SW480 (cell line): ENCODE measurements around the gene CHMP1A.

Experiments
- DNase-seq: peaks from one replicate; pipeline ENCODE4 v3.0.0-alpha.2; 2016; ENCODE audit warnings: low spot score

The CHMP1A gene

GRCh38 chr16:89623511-89624261, 33.8 kb downstream of the CHMP1A start:
- no peak for DNase-seq

- no peak for DNase-seq
These were observed 35.7 kb downstream of the CHMP1A start for GRCh38 chr16:89621698-89622409.

- no peak for DNase-seq
These were observed 36.3 kb downstream of the CHMP1A start for GRCh38 chr16:89621136-89621697.

- DNase-seq, result no peak
These were observed 37.1 kb downstream of the CHMP1A start for GRCh38 chr16:89620406-89620841.

GRCh38 chr16:89619840-89620239, 37.7 kb downstream of the CHMP1A start:
- DNase-seq, result no peak

GRCh38 chr16:89618109-89618998, 39.2 kb downstream of the CHMP1A start:
- no peak for DNase-seq

GRCh38 chr16:89617036-89617435, 40.5 kb downstream of the CHMP1A start:
- no peak for DNase-seq

GRCh38 chr16:89616623-89617022, 40.9 kb downstream of the CHMP1A start:
- no peak for DNase-seq

- no peak for DNase-seq
These were observed 41.9 kb downstream of the CHMP1A start for GRCh38 chr16:89615596-89616090.

- DNase-seq, result no peak
These were observed 42.3 kb downstream of the CHMP1A start for GRCh38 chr16:89615176-89615575.

GRCh38 chr16:89613954-89614459, 43.5 kb downstream of the CHMP1A start:
- DNase-seq, result no peak

- DNase-seq, result no peak
These were observed 44.1 kb downstream of the CHMP1A start, which contains the start of gene DPEP1 for GRCh38 chr16:89613231-89613953. Gene DPEP1 (plus strand): TSS chr16:89613642. CDS start chr16:89630411, 16,769 bp downstream.

- DNase-seq, result no peak
These were observed 44.9 kb downstream of the CHMP1A start for GRCh38 chr16:89612415-89613166.

- DNase-seq, result no peak
These were observed 47.4 kb downstream of the CHMP1A start for GRCh38 chr16:89610108-89610453.

- no peak for DNase-seq
These were observed 49.4 kb downstream of the CHMP1A start for GRCh38 chr16:89607937-89608740.

GRCh38 chr16:89607453-89607852, 50.1 kb downstream of the CHMP1A start:
- no peak for DNase-seq

- DNase-seq, result no peak
These were observed 51.5 kb downstream of the CHMP1A start for GRCh38 chr16:89606006-89606405.

GRCh38 chr16:89605186-89605970, 52.1 kb downstream of the CHMP1A start:
- DNase-seq, result no peak

GRCh38 chr16:89604764-89605163, 52.7 kb downstream of the CHMP1A start:
- DNase-seq, result no peak
